NCI-H2029 treated with DMSO at 0.1 percent for 48 hours (cell line): Measurements from ENCODE around the gene OPA1.

Source experiments
- DNase-seq: peaks from one replicate; lab custom pipeline; 2025; lab: John Stamatoyannopoulos, UW

OPA1 gene

DNA sequence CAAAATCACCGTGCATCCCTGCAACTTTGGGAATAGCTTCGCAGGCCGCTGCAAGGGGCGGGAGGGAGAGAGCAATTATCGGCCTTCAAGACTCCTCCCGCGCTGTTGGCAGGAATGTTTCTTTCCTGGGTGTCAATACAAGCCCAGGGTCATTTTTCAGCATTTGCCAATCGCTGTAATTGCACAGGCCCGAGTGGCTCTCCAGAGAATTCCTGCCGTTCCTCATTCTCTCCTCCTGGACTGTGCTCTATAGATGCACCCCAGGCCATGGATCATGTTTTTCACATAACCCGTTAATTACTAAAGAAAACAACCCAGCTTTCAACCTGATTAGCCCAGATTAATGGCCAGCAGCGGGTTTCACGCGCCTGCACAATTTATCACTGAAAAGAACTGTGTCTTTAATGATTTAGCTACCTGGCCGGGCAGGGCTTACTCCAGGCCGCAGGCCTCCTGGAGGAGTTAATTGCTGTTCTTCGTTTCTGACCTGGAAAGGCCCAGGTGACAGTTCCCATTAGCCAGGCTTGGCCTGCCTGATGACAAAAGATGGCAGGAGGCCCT is 144.3 kb downstream of the OPA1 start:
- DNase-seq = no peak

DNA sequence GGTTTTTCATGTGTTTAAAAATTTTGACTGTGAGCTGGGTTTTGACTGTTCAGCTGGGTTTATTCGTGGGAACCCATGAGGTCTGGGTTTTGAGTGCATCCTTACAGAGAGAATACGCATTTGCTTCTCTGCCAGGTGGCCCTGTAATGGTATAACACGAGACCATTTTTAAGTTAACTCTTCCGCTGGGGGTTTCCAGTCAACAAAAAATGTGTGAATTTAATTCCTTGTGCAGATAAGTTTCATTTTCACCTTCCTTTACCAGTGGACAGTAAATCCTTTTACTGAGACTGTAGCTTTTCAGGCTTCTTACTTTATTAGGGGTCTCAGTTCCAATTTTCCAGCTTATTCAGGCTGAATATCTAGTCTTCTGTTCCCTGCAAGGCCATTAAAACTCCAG is 149.6 kb downstream of the OPA1 start:
- no peak for DNase-seq

DNA sequence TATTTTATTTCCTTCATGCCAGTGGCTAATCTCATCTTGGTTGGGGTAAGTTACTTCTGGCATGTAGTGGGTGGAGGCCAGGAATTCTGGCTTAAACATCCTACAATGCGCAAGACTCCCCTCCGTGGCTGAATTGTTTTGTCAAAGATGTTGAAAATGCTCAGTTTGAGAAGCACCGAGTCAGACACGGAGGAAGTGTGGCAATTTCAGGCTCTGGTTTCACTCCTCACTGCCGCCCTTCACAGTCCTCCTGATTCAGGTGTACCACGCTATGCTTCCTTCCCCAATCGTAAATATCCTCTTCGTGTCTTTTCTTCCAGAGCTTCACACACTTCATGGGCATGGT is 150.7 kb downstream of the OPA1 start:
- no peak for DNase-seq

DNA sequence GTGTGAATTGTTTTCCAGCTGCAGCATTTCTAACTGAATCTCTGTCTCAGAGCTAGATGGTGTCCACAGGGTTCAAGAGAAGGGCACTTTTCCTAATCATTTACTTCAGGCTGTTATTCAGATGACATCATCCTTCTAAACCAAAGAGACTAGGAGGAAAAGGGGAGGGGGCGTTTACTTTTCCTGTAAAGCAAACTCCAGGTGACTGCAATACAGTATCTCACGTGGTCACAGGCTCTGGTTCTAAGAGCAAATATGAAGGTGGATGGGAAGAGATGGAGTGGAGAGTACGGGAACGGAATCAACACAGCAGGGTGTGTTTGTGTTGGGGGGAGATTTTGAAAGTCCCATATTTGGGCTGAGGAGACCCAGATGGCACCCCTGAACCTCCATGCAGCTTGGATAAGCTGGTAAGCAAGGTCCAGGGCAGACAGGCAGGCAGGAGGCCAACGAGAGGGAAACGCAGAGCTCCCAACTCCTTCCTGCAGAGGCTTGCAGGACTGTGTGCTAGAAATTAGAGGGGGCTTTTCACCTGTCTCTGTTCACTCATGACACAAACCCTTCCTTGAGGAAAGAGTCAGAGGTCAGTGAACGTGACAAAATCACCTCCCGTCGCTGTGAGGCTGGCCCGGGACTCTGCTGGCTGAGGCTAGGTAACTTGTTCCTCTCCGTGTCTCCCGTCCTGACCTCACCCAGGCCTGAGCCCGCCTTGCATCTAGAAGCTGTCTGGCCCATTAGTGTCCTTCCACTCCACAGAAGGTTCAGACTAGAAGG is 151.2 kb downstream of the OPA1 start:
- DNase-seq = peak; percentile 99

DNA sequence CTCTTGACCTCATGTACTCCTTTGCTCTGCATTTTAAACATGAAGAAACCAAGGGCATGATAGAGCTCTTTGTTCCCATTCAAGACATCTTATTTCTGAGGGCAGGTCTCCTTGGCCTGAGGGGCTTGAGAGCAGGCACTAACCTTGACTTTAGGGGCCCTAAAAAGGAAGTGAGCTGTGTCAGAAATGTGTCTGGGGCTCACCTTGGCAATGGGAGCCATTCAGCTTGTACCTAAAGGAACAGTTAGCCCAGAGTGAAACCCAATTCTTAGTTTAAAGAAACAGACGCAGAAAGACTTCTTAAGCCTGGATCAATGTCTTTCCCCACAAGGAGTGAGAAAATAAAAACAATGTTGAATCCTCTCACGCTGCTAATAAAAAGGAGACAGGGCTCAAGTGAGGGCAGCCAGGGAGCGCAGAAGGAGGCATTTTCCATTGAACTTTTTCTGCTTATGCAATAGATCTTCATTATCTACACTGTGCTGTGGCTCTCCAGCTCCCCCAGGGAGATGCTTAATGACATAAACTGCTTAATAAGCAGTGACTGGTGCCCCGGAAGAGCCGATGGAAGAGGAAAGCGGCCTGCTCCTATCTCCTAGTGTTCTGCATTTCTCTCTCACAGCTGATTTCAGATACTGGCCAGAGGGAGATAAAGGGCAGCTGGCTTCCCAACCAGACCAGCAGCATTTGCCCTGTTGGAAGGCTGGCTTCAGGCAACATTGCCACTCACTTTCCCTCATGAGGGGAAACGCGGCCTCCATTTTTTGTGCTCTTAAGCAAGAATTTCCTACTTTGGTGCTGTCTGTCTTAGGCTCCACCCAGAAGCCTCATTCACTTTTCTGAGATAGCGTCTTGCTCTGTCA is 152.0 kb downstream of the OPA1 start:
- peak; percentile 35 for DNase-seq

DNA sequence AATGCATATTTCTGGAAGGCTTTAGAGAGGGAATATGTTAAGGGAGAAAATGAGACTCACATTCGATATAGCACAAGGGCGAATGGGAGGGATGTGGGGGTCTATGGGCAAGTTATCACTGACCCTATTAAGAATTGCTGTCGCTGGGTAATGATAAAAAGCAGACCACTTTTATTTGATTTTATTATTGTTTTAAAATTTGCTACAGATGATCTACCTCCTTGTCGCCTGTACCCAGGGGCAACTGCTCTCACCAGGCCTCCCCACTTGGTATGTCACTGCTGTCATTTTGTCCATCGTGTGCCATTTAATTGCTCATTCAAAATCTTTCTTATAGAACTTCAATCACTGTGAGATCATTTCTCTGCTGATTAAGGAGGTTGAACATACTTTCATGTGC is 153.8 kb downstream of the OPA1 start:
- no peak for DNase-seq
